Caki2 (cell line): ENCODE results near the gene GNAQ. TPM values are rescaled to one million over a fixed set of nuclear protein-coding genes. Genes with fewer than 3 reads are reported as not detected.

ENCODE experiments used
- DNase-seq: peaks from one replicate; pipeline ENCODE4 v3.0.0-alpha.2; 2015; ENCODE audit warnings: low read depth
- in situ Hi-C: cut with HindIII; loops from 2 replicates; pipeline ENCODE4 v1.10.0; 2016; ENCODE audit warnings: low sequenced_read_pairs, low pct_unique_long_range_greater_than_20kb, mixed read lengths
- total RNA-seq: library from RNA; depleted of rRNA; stranded (reverse); fragments of >200 nt; shearing (Covaris generic); gene quantifications from 2 replicates; pipeline ENCODE4 v1.2.3, GENCODE V29; 2014; ENCODE audit warnings: low replicate concordance

The GNAQ gene
- total RNA-seq, 1 experiment from 2014 or later = 37.2 TPM

- in situ Hi-C loops = no loop called here
- DNase-seq = no peak
Observed at GRCh38 chr9:77933976-77934375, 97.6 kb downstream of the GNAQ start.

DNA sequence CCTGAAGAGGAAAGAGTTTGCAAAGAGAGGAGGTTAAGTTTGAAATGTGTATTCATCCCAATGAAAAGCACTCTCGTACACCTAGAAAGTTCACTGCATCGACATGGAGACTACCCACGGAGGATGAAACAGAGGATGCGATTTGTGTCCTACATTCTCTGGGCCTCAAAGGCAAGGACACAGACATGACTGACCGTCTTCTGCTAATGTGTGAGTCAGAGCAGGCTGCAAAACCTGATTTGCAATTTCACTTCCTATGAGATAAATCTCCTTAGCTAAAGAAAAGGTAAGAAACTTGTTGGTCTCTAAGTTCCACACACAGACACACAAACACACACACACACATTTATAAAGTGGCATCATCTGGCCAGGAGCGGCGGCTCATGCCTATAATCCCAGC lies 98.6 kb downstream of the GNAQ start:
- in situ Hi-C loops = no loop called here
- no peak for DNase-seq

DNA sequence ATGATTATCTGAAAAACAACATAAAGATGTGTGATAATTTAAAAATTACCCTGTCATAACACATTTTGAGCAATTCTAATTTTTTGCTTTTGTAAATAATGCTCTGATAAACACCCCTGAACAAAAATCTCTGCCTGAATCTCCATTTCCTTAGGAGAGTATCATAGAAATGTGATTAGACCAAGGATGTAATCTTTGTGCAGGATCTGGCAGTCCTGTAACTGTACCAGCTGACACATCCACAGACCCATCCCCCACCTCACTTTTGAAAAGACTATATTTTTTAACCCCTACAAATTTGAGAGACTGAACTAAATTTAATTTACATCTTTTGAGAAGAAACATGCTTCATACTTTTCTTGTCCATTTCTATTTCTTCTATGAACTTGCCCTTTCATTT lies 101.7 kb downstream of the GNAQ start:
- DNase-seq = no peak
- in situ Hi-C loops = no loop called here

- no peak for DNase-seq
- in situ Hi-C loops = no loop called here
Observed at GRCh38 chr9:77927265-77927664, 104.3 kb downstream of the GNAQ start.

GRCh38 chr9:77926371-77926878 lies 105.2 kb downstream of the GNAQ start:
- in situ Hi-C loops = no loop called here
- peak; percentile 22 for DNase-seq

DNA sequence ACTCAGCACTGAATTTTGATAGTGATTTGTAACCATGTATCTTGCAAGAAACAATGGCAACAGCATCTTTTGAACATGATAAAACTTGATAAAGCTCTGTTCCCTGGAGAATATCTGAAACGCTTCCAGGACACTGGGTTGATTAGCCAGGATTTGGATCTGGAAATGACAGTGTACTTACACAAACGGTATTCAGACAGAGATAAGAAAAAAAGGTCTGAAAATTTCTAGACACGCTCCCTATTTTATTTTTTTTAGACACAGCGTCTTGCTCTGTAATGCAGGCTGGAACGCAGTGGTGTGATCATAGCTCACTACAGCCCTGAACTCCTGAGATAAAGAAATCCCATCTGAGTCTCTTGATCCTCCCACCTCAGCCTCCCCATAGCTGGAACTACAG lies 109.0 kb downstream of the GNAQ start:
- in situ Hi-C loops = no loop called here
- DNase-seq = no peak

- in situ Hi-C loops = no loop called here
Observed at GRCh38 chr9:77917800-77918199, 113.8 kb downstream of the GNAQ start.

DNA sequence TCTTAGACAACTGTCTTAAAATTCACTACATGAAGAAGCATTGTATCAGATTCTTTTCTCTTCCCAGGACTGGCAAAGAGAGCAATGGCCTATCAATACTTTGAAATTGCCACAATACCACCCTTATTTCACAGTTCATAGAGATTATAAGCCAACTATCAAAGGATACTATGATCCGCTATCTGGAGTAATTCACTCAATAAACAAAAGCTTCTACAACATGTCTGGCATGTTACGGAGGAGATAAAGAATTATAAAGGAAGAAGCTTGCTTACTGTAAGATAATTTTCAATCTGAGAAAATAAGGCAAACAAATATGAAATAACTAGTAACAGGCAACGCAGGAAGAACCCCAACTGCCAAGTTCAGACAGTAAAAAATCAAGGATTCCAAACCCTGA lies 114.8 kb downstream of the GNAQ start:
- DNase-seq = no peak
- in situ Hi-C loops = no loop called here

More at GRCh38 chr9:77917800-77918199, 113.8 kb downstream of the GNAQ start:
- no peak for DNase-seq

DNA sequence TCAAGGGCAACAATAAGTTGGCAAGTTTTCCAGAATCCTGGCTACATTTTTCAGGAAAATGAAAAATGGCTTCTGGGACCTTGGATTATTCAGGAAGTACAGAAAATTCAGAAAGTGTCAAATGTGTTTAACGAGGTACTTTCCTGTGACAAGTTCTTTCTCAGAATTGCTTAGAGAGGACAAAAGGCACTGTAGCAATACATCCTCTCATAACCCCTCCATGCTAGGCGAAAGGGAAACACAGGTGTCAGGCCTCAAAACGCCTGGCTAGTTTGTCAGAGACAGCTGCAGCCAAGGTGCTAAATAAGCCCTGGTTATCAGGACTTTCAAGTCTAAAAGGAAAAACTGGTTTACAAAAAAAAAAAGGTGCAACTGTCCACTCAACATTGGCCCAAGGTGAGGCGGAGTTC lies 115.2 kb downstream of the GNAQ start:
- DNase-seq = no peak
- in situ Hi-C loops = no loop called here

DNA sequence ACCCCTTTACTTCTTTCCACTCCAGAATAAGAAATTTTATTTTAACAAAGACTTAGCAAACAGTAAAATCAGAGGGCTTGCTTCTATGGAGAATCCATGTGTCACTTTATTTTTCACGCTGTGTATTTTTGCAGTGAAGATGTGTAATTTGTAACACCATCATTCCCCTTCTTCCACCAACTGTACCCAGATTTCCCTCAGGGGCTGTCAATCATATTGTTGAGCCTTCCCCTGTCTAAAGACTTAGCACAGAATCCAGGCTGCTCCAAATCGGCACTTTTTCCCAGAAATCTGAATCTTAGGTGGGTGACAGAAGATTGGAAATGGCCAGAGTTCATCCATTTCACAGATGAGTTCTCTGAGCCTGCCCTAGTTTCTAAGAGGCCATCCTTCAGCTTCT lies 115.9 kb downstream of the GNAQ start:
- DNase-seq = no peak
- in situ Hi-C loops = no loop called here

DNA sequence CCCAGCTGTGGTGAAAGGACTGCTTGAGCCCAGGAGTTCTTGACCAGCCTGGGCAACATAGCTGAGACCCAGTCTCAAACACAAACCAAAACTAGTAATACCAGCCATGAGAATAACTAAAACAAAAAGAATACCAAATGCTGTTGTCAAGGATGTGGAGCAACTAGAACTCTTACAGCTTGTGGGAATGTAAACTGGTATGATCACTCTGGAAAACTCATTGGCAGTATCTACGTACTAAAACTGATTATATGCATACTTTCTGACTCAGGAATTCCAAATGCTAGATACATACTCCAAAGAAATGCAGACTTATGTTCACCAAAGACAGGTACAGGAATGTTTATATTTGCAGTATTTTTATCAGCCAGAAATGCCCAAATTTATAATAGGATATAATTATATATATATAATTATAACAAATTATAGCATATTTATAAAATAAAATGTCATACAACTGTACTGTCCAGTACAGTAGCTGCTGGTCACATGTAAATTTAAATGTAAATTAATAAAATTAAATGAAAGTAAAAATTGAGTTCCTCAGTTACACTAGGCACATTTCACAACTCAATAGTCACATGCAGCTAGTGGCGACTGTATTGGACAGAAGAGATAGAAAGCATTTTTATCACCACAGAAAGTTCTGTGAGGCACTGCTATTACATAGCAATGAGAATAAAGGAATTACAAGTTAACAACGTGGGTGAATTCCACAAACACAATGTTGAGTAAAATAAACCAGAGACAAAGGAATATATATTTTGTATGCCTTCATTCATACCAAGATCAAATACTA lies 118.5 kb downstream of the GNAQ start:
- DNase-seq = no peak
- in situ Hi-C loops = no loop called here

GRCh38 chr9:77911928-77912327 lies 119.7 kb downstream of the GNAQ start:
- in situ Hi-C loops = no loop called here
- DNase-seq = no peak

DNA sequence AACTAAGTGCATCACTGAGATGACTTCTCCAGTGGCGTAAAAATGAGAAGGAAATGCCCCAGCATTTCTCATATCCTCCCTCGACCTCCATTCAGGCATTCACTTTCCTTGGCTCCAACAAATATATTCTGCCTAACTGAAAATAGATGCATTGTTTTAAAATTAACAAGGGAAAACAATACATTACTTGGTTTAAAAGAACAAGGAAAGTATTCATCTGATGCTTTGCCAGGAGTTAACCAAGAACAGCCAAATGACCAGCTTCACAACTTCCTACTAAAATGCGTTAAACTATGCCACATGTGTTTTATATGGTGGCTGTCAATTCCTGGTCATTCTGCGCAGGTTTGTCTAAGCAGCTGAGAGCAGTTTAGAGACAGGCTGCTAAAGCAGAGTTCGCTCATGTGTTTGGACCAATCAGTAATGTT lies 121.4 kb downstream of the GNAQ start:
- in situ Hi-C loops = no loop called here
- DNase-seq = no peak

DNA sequence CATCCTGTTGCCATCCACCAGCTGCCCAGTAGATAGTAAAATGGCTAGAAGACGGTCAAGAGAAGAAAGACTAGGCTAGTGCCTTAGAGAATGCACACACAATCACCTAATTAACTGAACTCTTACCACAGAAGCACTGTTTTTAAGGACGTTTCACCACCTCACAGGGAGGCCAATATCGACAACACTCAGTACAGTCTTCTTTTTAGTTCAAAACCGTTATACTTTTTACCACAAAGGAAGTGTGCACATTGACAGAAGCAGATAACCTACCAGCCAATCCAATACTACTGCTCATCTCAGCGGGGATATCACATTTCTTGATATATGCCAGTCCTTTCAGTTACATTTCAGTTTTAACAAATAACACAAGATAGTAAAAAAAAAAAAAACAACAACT lies 122.3 kb downstream of the GNAQ start:
- DNase-seq = no peak
- in situ Hi-C loops = no loop called here

GRCh38 chr9:77908293-77908692 lies 123.3 kb downstream of the GNAQ start:
- in situ Hi-C loops = no loop called here
- DNase-seq = no peak

GRCh38 chr9:77907585-77907984 lies 124.0 kb downstream of the GNAQ start:
- in situ Hi-C loops = no loop called here
- DNase-seq = no peak

- DNase-seq = no peak
- in situ Hi-C loops = no loop called here
Observed at GRCh38 chr9:77906991-77907390, 124.6 kb downstream of the GNAQ start.

- no peak for DNase-seq
- in situ Hi-C loops = no loop called here
Observed at GRCh38 chr9:77903666-77904285, 127.8 kb downstream of the GNAQ start.

DNA sequence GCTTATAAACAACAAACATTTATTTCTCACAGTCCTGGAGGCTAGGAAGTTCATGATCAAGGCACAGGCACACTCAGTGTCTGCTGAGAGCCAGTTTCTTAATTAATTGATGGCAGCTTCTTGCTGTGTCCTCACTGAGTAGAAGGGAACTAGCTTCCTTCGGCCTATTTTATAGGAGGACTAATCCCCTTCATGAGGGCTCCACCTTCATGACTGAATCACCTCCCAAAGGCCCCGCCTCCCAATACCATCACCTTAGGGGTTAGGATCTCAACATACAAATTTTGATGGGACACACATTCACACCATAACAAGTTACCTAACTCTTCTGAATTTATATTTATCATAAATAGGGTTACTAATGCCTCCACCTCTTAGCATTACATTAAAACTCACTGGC lies 129.8 kb downstream of the GNAQ start:
- no peak for DNase-seq
- in situ Hi-C loops = no loop called here

GRCh38 chr9:77901018-77901417 lies 130.6 kb downstream of the GNAQ start:
- in situ Hi-C loops = no loop called here

More at GRCh38 chr9:77901018-77901417, 130.6 kb downstream of the GNAQ start:
- no peak for DNase-seq
